Keratinocyte (primary cell): ENCODE measurements around the gene LAYN. TPM values are rescaled to one million over a fixed set of nuclear protein-coding genes. Genes with fewer than 3 reads are reported as not detected.

Source experiments
- DNase-seq: peaks from one replicate; pipeline ENCODE4 v3.0.0-alpha.2; 2011; ENCODE audit warnings: low read depth, missing footprints, low spot score
- FAIRE-seq: peaks from 2 replicates; lab custom pipeline; 2011; peaks lifted over from hg19 to GRCh38; lab: Jason Lieb, UNC
- H2AFZ ChIP-seq: 2 replicates; pipeline ENCODE4 v1.6.0; 2012; ENCODE audit warnings: low read length, control low read depth, inconsistent platforms; ENCODE audit not compliant: control insufficient read depth
- H3K27ac ChIP-seq: 2 replicates; pipeline ENCODE4 v1.5.1; 2011; ENCODE audit warnings: low read length; ENCODE audit not compliant: control insufficient read depth, insufficient read depth
- H3K27me3 ChIP-seq: 3 replicates; pipeline ENCODE4 v1.6.0; 2011; ENCODE audit warnings: low read length; ENCODE audit not compliant: control insufficient read depth, insufficient read depth; ENCODE audit errors: extremely low read depth
- H3K36me3 ChIP-seq, 2 experiments: 2 replicates in 1 of 2; 3 replicates in 1 of 2; pipeline ENCODE4 v1.5.1; 2011; ENCODE audit warnings: low read length in 2 of 2, mild to moderate bottlenecking in 1 of 2; ENCODE audit not compliant: control insufficient read depth in 2 of 2, insufficient read depth in 2 of 2; ENCODE audit errors: extremely low read depth in 1 of 2
- H3K4me1 ChIP-seq: 3 replicates; pipeline ENCODE4 v1.5.1; 2011; ENCODE audit warnings: low read length; ENCODE audit not compliant: control insufficient read depth, insufficient read depth; ENCODE audit errors: extremely low read depth
- H3K4me2 ChIP-seq: 3 replicates; pipeline ENCODE4 v1.6.0; 2011; ENCODE audit warnings: low read depth, low read length; ENCODE audit not compliant: control insufficient read depth, insufficient read depth; ENCODE audit errors: extremely low read depth
- H3K4me3 ChIP-seq, 3 experiments: fragments of 200-600 bp in 1 of 3; sonication (generic) in 1 of 3; 2 replicates in 2 of 3; 3 replicates in 1 of 3; pipeline ENCODE4 v1.5.1; 2011 to 2016; ENCODE audit warnings: low read length in 3 of 3, mild to moderate bottlenecking in 3 of 3, control low read depth in 2 of 3, inconsistent platforms in 1 of 3, low read depth in 1 of 3, mixed read lengths in 1 of 3, mixed run types in 1 of 3, moderate library complexity in 1 of 3; ENCODE audit not compliant: control insufficient read depth in 2 of 3, insufficient read depth in 2 of 3; ENCODE audit errors: extremely low read depth in 1 of 3
- H3K79me2 ChIP-seq: 2 replicates; pipeline ENCODE4 v1.6.0; 2012; ENCODE audit warnings: low read length; ENCODE audit not compliant: control insufficient read depth, insufficient read depth
- H3K9ac ChIP-seq: 3 replicates; pipeline ENCODE4 v1.6.0; 2011; ENCODE audit warnings: low read length; ENCODE audit not compliant: control insufficient read depth, insufficient read depth; ENCODE audit errors: extremely low read depth
- H3K9me1 ChIP-seq: 3 replicates; pipeline ENCODE4 v1.6.0; 2011; ENCODE audit warnings: low read length; ENCODE audit not compliant: control insufficient read depth, insufficient read depth; ENCODE audit errors: extremely low read depth
- H3K9me3 ChIP-seq: 2 replicates; pipeline ENCODE4 v1.5.1; 2012; ENCODE audit warnings: low read depth, low read length; ENCODE audit not compliant: control insufficient read depth
- H4K20me1 ChIP-seq: 3 replicates; pipeline ENCODE4 v1.6.0; 2011; ENCODE audit warnings: low read length; ENCODE audit not compliant: control insufficient read depth, insufficient read depth; ENCODE audit errors: extremely low read depth
- EZH2 ChIP-seq: IDR thresholded peaks from one replicate; pipeline ENCODE4 v1.6.1; 2012; ENCODE audit warnings: inconsistent platforms, mild to moderate bottlenecking, low read length, moderate library complexity
- dilution Hi-C: fragments of 300-500 bp; cut with MboI; formaldehyde crosslinking; loops from one replicate; pipeline ENCODE4 v1.7.0; 2020; ENCODE audit warnings: low sequenced_read_pairs; ENCODE audit not compliant: extremely low pct_ligation_motif_present
- polyA plus RNA-seq, 5 experiments: library from polyadenylated mRNA; depleted of rRNA in 3 of 5; stranded (reverse) in 3 of 5; stranded (forward) in 1 of 5; unstranded in 1 of 5; fragments of >200 nt; gene quantifications; 1 replicate in 1 of 5; 2 replicates in 3 of 5; 3 replicates in 1 of 5; pipeline versions ENCODE4 v1.2.1 to v1.2.3, GENCODE V29; 2011 to 2012; ENCODE audit warnings: missing spikeins in 2 of 5, low read depth in 1 of 5, low replicate concordance in 1 of 5
- TF ChIP-seq, protein P1 (sequence below), 3 experiments: IDR thresholded peaks in 1 of 3; conservative IDR thresholded peaks in 1 of 3; optimal IDR thresholded peaks in 1 of 3; 2 replicates in 2 of 3; 3 replicates in 1 of 3; pipeline versions ENCODE3 to v1.5.1; 2011; ENCODE audit warnings: low read length in 3 of 3, mild to moderate bottlenecking in 3 of 3, moderate library complexity in 2 of 3, control low read depth in 1 of 3, inconsistent platforms in 1 of 3; ENCODE audit not compliant: insufficient read depth in 2 of 3; ENCODE audit errors: extremely low read depth in 1 of 3

Gene LAYN
- polyA plus RNA-seq, 1 donor (not counting 4 experiments of a cell fraction or from before 2014, with no cell fraction given): 1.1 TPM

DNA sequence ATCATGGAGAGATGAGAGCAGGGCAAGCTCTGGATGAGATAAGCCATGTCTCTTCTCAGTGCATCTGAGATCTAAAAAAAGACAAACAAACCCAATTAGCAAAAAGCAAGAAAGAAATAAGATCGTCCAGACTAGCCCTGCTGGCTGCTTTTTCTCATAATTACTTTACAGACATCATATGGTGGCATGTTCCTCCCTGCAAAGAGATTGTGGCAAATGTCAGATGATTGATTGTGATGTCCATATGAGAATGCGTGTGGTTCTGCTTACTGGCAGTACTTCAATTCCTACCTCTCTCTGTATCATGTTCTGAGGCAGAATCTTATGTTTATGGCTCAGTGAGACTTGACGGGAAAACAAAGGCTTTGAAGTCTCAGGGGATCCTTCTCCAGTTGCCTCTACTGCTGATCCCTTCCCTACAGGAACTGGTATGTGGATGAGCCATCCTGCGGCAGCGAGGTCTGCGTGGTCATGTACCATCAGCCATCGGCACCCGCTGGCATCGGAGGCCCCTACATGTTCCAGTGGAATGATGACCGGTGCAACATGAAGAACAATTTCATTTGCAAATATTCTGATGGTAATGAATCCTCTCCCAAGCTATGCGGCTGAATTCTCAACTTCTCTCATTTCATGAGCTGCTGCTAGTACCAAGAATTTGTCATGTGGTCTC is 8.8 kb downstream of the LAYN start:
- H4K20me1 ChIP-seq: no peaks in the 10 kb centered on the region
- TF ChIP-seq EZH2: no peak
- TF ChIP-seq, protein P1, sequence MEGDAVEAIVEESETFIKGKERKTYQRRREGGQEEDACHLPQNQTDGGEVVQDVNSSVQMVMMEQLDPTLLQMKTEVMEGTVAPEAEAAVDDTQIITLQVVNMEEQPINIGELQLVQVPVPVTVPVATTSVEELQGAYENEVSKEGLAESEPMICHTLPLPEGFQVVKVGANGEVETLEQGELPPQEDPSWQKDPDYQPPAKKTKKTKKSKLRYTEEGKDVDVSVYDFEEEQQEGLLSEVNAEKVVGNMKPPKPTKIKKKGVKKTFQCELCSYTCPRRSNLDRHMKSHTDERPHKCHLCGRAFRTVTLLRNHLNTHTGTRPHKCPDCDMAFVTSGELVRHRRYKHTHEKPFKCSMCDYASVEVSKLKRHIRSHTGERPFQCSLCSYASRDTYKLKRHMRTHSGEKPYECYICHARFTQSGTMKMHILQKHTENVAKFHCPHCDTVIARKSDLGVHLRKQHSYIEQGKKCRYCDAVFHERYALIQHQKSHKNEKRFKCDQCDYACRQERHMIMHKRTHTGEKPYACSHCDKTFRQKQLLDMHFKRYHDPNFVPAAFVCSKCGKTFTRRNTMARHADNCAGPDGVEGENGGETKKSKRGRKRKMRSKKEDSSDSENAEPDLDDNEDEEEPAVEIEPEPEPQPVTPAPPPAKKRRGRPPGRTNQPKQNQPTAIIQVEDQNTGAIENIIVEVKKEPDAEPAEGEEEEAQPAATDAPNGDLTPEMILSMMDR (optimal IDR thresholded peaks at IDR 0.05 in 1 of 3, IDR thresholded peaks at IDR 0.05 in 1 of 3, conservative IDR thresholded peaks at IDR 0.05 in 1 of 3; ENCODE audit: extremely low read depth in 1 of 3, insufficient read depth in 2 of 3, low read length in 3 of 3): no peak
- H3K4me2 ChIP-seq: no peak overlapping the region
- H3K36me3 ChIP-seq: no peaks in the 10 kb centered on the region
- no peak for DNase-seq
- no peak overlapping the region for H3K4me3 ChIP-seq
- no peak for FAIRE-seq
- H3K27me3 ChIP-seq: no peaks in the 10 kb centered on the region
- dilution Hi-C loops: no loop called here
- no peaks in the 10 kb centered on the region for H3K79me2 ChIP-seq
- H3K4me1 ChIP-seq: peaks cover 9% of the 10 kb centered on the region
- H3K27ac ChIP-seq: no peak overlapping the region
- no peaks in the 10 kb centered on the region for H3K9me1 ChIP-seq
- no peaks in the 10 kb centered on the region for H3K9me3 ChIP-seq
- no peak overlapping the region for H3K9ac ChIP-seq
- no peak overlapping the region for H2AFZ ChIP-seq

DNA sequence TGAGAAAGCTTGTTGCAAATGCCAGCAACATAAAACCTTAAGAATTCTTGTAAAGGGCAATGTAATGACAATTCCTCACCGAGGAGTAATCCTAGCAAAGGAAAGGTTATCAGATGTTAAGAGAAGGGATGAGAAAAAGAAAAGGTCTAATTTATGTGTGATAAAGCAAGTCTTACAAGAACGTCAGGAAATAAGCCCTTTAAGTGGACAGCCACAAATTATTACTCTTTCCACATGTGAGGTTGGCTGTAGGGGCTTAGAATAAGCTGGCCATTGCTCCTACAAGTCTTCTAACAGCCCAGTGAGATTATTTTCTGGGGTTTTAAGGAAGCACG is 9.3 kb downstream of the LAYN start:
- no peaks in the 10 kb centered on the region for H4K20me1 ChIP-seq
- no peak overlapping the region for H3K27ac ChIP-seq
- H3K27me3 ChIP-seq: no peaks in the 10 kb centered on the region
- H3K9ac ChIP-seq: no peak overlapping the region
- FAIRE-seq (no peak), DNase-seq (no peak)
- H3K4me1 ChIP-seq: peaks cover 14% of the 10 kb centered on the region
- dilution Hi-C loops: no loop called here
- no peaks in the 10 kb centered on the region for H3K79me2 ChIP-seq
- no peaks in the 10 kb centered on the region for H3K9me1 ChIP-seq
- H3K4me3 ChIP-seq: no peak overlapping the region
- H2AFZ ChIP-seq: no peak overlapping the region
- TF ChIP-seq EZH2: no peak
- TF ChIP-seq, protein P1 (optimal IDR thresholded peaks at IDR 0.05 in 1 of 3, IDR thresholded peaks at IDR 0.05 in 1 of 3, conservative IDR thresholded peaks at IDR 0.05 in 1 of 3; ENCODE audit: extremely low read depth in 1 of 3, insufficient read depth in 2 of 3, low read length in 3 of 3): no peak
- no peak overlapping the region for H3K4me2 ChIP-seq
- H3K36me3 ChIP-seq: no peaks in the 10 kb centered on the region
- H3K9me3 ChIP-seq: no peaks in the 10 kb centered on the region
